Stimulated activated CD4-positive, alpha-beta T cell treated with anti-CD3 and anti-CD28 coated beads, Interleukin-1b, Interleukin-23, amount 100 ng/mL, for 24 hours (primary cell): ENCODE measurements around the gene NEDD4L.

Source experiments
- DNase-seq, 4 experiments: peaks; one replicate each; pipeline ENCODE4 v3.0.0-alpha.2; 2020; ENCODE audit warnings: low read depth in 4 of 4, low spot score in 1 of 4

The NEDD4L gene

GRCh38 chr18:58177896-58178470 lies 134.0 kb downstream of the NEDD4L start:
- DNase-seq: no peak

DNA sequence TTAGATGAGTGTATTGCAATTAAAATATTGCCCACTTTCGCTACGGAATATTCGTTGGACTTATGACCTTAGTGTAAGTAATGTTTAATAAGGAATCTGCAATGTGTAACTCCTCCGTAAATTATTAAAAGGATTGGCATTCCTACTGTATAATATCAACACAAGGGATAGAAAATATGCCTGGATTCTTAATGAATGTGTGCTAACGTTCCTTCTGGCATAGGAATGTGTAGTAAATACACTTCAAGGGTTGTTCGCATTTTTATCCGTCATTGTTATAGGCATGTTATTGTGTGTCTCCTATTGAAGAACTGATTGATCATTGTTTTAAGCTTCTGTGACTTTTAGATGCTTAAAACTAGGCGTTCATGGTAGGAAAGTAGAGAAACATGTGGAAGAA lies 134.5 kb downstream of the NEDD4L start:
- no peak for DNase-seq

DNA sequence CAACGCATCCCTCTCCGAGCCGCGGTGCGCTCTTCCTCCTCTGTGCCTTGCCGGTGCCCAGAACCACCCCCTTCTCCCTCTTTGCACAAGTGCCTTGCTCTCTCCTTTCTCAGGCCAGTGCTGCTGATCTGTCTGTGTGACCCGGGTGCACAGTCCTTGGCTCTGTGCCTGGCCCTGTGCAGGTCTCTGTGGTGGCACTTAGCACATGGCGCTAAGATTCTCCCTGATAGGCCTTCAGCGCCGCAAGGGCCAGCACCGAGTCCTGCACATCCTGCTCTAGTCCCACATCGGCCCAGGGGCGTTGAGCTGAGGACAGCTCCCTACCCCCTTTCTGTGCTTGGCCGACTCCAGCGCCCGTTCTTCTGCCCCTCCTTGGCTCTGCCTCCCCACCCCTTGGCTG lies 136.1 kb downstream of the NEDD4L start:
- no peak for DNase-seq

DNA sequence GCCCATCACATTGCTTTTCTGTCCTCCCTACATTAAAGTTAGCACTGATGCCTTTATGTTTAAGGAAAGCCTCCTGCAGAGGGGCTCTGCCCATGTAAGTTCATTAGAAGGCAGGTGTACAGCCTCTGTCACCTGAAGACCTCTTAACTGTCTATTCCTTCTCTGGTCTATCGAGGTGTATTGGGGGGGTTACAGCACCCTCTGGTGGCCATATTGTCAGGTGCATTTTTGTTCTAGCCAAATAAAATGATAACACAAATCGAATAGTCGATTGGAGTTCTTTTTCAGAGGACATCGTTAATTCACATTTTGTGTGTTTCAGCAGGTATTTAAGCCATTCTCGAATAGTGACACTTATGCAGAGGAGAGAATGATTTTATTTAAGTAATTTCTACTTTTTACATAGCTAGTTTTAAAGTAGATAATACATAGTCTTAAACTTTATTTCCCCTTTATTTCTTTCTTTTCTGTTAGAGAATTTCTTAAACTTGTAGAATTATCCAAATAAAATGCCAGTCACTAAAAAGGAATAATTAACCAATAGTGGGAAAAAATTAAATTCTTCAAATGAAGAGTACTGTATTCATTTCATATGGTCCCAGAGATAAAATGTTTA lies 136.8 kb downstream of the NEDD4L start:
- peak; percentile 34 to 48 (median 39) for DNase-seq

GRCh38 chr18:58181988-58182387 lies 138.0 kb downstream of the NEDD4L start:
- DNase-seq: no peak

- DNase-seq: no peak
These were observed 139.2 kb downstream of the NEDD4L start for GRCh38 chr18:58183226-58183625.

- DNase-seq: no peak
These were observed 142.4 kb downstream of the NEDD4L start for GRCh38 chr18:58186258-58186948.

DNA sequence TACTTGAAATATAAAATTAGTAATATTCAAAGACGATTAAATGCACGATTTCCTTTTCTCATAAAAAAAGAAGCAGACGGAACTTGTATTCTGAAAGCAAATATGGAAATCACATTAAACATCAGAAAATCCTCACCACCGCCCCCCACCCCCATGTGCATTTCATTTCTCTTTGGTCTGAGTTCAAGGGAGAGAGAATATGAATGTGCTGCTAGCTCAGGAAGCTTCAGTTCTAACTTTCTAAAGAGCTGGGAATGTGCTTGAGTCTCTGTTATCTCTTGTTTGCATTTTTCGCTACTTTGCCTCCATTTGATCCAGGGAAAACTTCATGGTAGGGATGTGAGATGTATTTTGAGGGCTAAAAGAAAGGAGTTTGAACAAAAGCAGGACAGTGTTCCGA lies 143.6 kb downstream of the NEDD4L start:
- no peak for DNase-seq

DNA sequence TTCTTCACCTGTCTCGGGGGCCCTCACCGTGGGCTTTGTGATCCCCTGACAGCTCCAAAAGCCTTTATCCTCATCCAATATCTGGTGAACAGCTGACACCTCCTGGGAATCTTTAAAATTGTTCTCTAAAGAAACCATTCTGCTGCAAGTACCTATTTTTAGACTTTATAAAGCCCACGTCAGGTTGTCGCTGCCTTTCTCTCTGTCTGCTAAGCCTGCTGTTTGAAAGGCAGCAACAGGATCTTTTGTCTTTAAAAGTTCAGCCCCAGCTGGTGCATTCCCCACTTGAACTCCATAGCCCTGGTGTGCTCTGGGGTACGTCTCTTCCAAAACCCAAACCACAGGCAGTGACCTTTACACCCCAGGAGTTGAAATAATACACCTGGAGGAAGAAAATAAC lies 145.0 kb downstream of the NEDD4L start:
- DNase-seq: no peak

GRCh38 chr18:58190842-58191530 lies 147.0 kb downstream of the NEDD4L start:
- no peak for DNase-seq

GRCh38 chr18:58191626-58192025 lies 147.6 kb downstream of the NEDD4L start:
- DNase-seq: no peak

DNA sequence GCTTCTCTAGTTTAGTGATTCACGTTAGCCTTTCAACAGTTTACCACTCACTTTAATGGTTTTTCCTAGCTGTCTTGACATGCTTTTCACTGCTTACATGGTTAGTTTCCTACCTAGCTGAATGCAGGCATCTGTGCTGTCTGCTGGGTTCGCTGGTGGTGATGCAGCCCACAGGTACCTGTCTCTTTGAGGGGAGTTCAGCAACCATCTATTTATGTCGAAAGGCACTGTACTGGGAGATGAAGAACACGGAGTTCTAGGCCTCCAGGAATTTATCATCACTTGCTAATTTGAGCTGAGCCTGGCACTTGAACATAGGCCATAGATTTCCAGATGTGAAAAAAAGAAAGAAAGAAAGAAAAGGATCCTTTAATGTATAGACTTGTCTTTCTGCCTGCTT lies 148.5 kb downstream of the NEDD4L start:
- DNase-seq: no peak

GRCh38 chr18:58194028-58194427 lies 150.0 kb downstream of the NEDD4L start:
- no peak for DNase-seq

DNA sequence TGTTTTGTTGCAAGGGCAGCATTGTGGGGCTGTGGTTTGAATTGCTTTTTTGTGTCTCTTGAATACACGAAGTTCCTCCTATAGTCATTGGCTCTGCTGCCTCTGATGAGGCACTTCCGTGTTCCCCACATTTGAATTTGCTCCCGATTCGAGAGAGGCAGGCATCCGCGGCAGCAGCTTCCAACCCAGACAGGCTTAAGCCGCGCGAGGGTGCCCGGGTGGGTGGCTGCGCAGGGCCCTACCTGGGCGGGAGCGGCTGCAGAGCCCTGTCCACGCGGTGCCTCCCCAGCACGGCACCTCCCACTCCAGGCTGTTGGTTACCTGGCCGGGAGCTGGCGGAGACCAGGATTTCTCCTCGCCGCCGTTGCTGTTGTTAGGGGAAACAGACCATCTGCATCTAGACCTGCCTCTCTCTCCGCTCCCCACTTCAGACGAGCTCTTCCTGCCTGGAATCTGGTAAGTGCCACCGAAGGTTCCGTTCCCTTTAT lies 151.3 kb downstream of the NEDD4L start:
- peak in 1 of 4 experiments; percentile 1 for DNase-seq

- no peak for DNase-seq
These were observed 152.1 kb downstream of the NEDD4L start for GRCh38 chr18:58196164-58196563.

DNA sequence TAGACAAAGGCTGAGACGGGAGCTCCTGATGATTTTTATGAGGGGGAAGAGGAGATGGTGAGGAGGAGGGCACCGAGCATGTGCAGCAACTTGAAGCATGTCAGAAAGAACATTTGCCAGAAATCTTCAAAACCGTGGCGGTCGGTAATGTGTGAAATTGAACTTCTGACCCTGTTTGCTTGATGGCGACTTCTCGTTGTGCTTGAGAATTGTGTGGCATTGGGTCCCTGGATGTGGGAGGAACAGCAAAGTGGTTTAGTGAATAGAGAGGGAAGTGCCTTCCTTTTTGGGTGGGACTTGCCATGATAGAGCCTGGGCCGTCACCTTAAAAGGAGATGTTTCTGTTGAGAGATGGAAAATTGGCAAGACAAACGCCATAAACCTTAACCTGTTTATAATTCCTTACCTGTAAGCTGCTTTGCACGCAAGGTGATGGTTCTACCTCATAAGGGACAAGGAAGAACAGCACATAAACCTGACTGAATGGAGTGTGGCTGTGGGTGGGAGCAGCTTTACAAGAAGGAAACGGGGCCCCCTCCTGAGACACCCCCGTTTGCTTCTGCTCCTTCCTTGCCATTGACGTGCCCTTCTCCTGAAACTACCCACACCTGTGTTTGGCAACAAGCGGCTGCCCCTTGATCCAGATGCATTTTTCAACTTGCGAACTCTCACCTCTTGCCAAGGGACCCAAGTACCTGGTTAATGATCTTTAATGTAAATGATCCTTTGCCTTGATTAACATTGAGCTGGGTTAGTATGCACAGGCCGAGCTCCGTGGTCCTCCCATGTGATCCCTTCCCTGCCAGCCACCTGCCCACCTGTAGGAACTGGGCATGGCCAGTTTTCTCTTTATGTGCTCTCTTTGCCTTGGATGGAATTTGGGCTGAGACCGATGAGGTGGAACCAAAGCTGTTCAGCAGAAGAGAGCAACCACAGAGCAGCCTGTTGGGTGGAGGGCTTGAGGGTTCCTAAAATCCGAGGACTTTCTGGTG lies 153.2 kb downstream of the NEDD4L start:
- DNase-seq: no peak

- DNase-seq: no peak
These were observed 157.2 kb downstream of the NEDD4L start for GRCh38 chr18:58201268-58201667.

- DNase-seq: no peak
These were observed 158.0 kb downstream of the NEDD4L start for GRCh38 chr18:58201733-58202730.

DNA sequence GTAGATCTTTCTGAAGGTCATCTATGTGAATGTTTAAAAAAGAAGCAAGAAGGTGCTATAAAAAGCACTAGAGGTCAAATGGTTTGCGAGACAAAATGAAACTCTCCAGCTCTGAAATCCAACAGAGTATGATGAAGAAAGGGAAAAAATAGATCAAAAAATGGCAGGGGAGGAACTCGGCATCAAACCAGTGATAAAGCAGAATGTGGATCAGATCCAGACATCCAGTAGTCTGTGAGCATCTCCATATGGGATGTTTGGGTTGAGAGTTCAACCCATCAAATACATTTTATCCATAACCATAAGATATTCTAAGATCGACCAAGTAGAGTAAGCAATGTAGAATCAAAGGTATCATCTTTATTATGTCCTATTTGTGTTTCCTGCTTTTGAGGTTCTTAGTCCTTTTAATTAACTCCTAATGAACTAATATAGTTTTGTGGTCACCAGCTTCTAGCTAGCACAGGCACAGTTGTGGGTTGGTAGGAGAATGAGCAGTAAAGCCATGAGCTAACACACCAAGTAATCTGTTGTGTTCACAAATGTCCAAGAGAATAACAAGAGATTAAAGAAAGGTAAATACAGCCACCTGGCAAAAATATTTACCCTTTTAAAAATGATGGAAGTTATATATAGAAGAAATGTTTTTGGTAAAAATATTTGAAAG lies 160.9 kb downstream of the NEDD4L start:
- DNase-seq: no peak
